GM12875 (cell line): ENCODE measurements around the gene DAB2.

Experiments used
- H3K4me3 ChIP-seq: one replicate; pipeline ENCODE4 v1.5.1; 2011; ENCODE audit warnings: low read depth, low read length, control low read depth
- TF ChIP-seq, protein P1 (sequence below): IDR thresholded peaks from 2 replicates; pipeline ENCODE4 v1.5.1; 2011; ENCODE audit warnings: low read depth, mild to moderate bottlenecking, control low read depth, inconsistent platforms, low read length, moderate library complexity, borderline replicate concordance; ENCODE audit not compliant: insufficient read depth

DAB2 gene

DNA sequence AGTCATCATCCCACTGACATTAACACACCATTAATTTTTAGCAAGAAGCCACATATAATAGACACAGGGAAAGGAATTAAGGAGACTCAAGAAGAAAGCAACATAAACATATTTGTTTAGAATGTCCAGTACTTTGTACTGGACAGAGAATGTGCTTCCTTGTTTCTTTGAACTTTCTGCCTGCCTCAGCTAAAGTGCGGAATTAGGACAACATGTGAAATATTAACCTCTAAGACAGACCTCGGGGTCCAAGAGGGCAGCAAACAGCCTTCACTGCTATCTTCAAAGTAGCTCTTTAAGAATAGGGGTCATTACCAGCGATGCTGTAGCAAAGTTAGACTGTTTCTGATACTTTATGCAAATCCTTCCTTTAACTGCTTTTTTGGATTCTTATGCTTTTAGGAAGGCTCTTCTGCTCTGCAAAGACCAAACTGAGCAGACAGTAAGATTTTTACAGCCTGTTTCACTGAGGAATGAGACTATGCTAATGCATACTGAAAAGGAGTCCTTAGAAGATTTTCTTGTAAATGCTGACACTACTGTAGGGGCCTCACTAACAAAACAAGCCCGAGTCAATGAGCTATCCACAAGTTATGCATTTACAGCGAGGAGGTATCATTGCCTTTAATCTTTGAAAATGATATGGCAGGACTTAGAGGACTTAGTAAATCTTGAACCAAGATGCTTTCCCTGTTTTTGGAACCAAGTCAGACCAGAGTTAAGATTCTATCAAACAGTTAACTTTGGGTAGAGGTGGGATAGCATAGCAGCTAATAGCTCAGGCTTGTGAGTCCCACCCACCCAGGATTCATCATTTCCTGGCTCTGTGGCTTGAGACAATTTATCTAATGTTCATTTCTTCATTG, 23.8 kb downstream of the DAB2 start:
- H3K4me3 ChIP-seq = no peak overlapping the region
- TF ChIP-seq, protein P1, sequence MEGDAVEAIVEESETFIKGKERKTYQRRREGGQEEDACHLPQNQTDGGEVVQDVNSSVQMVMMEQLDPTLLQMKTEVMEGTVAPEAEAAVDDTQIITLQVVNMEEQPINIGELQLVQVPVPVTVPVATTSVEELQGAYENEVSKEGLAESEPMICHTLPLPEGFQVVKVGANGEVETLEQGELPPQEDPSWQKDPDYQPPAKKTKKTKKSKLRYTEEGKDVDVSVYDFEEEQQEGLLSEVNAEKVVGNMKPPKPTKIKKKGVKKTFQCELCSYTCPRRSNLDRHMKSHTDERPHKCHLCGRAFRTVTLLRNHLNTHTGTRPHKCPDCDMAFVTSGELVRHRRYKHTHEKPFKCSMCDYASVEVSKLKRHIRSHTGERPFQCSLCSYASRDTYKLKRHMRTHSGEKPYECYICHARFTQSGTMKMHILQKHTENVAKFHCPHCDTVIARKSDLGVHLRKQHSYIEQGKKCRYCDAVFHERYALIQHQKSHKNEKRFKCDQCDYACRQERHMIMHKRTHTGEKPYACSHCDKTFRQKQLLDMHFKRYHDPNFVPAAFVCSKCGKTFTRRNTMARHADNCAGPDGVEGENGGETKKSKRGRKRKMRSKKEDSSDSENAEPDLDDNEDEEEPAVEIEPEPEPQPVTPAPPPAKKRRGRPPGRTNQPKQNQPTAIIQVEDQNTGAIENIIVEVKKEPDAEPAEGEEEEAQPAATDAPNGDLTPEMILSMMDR = no peak

DNA sequence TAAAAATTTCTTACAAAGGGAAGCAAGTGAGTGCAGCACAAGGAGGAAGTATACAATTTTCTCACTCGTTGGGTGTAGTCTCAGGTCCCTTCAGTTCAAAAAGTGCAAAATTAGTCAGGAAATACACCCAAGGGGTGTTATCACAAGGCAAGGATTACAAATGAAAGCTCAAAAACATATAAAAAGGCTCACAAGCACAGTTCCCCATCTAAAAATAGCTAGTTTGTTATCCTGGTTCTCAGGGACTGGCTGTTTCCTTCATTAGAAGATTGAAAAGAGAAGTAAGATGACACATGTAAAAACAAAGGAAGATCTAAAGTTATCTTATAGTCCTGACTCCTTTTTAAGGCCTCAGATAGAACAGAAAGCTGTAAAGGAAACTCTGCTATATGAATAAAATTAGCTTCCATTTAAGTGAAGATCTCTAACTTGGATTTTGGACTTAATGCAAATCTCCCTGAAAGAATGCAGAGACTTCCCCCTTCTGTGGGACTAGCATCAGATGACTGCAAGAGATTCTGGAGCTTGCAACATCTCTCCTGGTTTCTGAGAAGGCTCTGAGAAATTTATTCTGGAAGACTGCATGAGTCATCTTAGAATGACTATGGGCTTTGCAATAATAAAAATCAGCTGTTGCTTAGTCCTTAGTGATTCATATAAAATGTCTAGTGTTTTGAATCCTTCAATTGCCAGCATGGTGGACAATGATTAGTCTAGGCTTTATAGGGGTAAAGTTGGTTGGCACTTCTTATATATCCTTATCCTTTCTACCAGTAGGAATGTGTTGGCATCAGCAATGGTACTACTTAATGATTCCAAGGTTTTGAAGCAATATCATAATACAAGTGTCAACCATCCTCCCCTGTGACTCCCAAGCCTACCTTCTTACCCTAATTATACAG, 25.4 kb downstream of the DAB2 start:
- no peak overlapping the region for H3K4me3 ChIP-seq
- TF ChIP-seq, protein P1 = no peak

DNA sequence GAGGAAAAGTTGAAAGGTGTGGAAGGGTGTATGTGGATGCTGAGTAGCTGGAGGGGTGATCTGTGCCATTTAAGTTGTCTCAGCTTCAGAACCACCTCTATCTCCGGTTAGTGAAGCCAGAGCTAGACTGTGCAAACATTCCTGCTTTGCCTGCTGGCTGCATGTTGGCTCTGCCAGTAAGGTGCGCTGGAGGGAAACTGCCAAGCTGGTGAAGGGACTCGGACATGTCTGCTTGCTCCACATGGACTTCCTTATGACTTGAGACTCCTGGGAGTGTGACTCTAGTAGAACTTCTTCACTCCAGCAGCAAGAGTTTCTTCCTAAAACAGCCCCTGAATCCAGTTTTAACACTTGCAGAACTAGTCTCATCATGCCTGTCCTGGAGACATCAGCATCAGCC, 27.9 kb downstream of the DAB2 start:
- TF ChIP-seq, protein P1 = no peak
- H3K4me3 ChIP-seq = no peak overlapping the region

GRCh38 chr5:39395521-39395920, 29.3 kb downstream of the DAB2 start:
- TF ChIP-seq, protein P1 = no peak
- H3K4me3 ChIP-seq = no peak overlapping the region

- H3K4me3 ChIP-seq = no peak overlapping the region
- TF ChIP-seq, protein P1 = no peak
Observed at GRCh38 chr5:39394946-39395345, 29.8 kb downstream of the DAB2 start.

GRCh38 chr5:39390945-39391344, 33.8 kb downstream of the DAB2 start:
- TF ChIP-seq, protein P1 = no peak
- no peak overlapping the region for H3K4me3 ChIP-seq

DNA sequence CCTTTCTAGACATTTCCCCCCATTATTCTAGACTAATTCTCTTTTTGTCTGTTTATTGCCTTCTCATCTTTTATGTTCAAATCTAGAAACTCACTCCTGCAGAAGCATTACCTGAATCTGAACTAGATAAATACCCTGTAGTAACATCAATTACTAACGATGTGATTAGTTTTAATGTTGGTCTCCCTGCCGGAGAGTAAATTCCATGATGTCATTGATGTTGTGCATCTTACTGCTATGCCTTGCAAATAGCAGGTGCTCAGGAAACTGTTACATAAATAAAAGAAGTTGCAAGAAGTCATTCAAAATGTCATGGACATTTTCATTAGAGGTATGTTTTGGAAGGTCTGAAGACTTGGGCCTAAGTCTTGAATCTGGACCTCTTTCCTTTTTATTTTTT, 37.5 kb downstream of the DAB2 start:
- TF ChIP-seq, protein P1 = no peak

More for the DNA sequence above, 37.5 kb downstream of the DAB2 start:
- H3K4me3 ChIP-seq = no peak overlapping the region
